Lung microvascular endothelial cell (primary cell): ENCODE results near the gene PLEKHA4. TPM values are rescaled to one million over a fixed set of nuclear protein-coding genes. Genes with fewer than 3 reads are reported as not detected.
"Not testable (repeated sequence)": the region's sequence is repeated elsewhere in the genome, so short reads cannot be mapped to it uniquely, and the experiment has no call there.

Source experiments
- DNase-seq, 2 donors: peaks; one replicate each; pipeline versions ENCODE4 v3.0.0 to v3.0.0-alpha.2; 2010; ENCODE audit warnings: low read depth in 2 of 2
- total RNA-seq: library from RNA; depleted of rRNA; stranded (reverse); fragments of >200 nt; gene quantifications from 2 replicates; pipeline ENCODE4 v1.2.1, GENCODE V29; 2014

The PLEKHA4 gene
- total RNA-seq, 1 donor from 2014 or later: 7.1 TPM

- no peak for DNase-seq
Observed at GRCh38 chr19:48866692-48867091, 1.7 kb downstream of the PLEKHA4 start.

- DNase-seq: no peak
Observed at GRCh38 chr19:48862827-48863226, 5.6 kb downstream of the PLEKHA4 start.

GRCh38 chr19:48861313-48861712 lies 7.1 kb downstream of the PLEKHA4 start:
- DNase-seq: no peak

- DNase-seq: no peak
Observed at GRCh38 chr19:48859711-48860572, 8.5 kb downstream of the PLEKHA4 start.

- DNase-seq: no peak
Observed at GRCh38 chr19:48858984-48859710, 9.3 kb downstream of the PLEKHA4 start.

- no peak for DNase-seq
Observed at GRCh38 chr19:48856921-48857320, 11.5 kb downstream of the PLEKHA4 start.

GRCh38 chr19:48854103-48854502 lies 14.3 kb downstream of the PLEKHA4 start:
- no peak for DNase-seq

- DNase-seq: no peak
Observed at GRCh38 chr19:48853483-48853882, 14.9 kb downstream of the PLEKHA4 start.

- no peak for DNase-seq
Observed at GRCh38 chr19:48852292-48852691, 16.1 kb downstream of the PLEKHA4 start.

- DNase-seq: not testable (repeated sequence)
Observed at GRCh38 chr19:48846659-48847058, 21.8 kb downstream of the PLEKHA4 start.

- DNase-seq: no peak
Observed at GRCh38 chr19:48845384-48845783, 23.0 kb downstream of the PLEKHA4 start.

GRCh38 chr19:48844472-48844871 lies 23.9 kb downstream of the PLEKHA4 start:
- peak; percentile 46 to 62 for DNase-seq

- peak; percentile 51 to 73 for DNase-seq
Observed at GRCh38 chr19:48842789-48843162, 25.6 kb downstream of the PLEKHA4 start.

GRCh38 chr19:48841571-48841970 lies 26.8 kb downstream of the PLEKHA4 start:
- DNase-seq: no peak

- no peak for DNase-seq
Observed at GRCh38 chr19:48841047-48841446, 27.4 kb downstream of the PLEKHA4 start.

GRCh38 chr19:48837687-48838086 lies 30.7 kb downstream of the PLEKHA4 start:
- no peak for DNase-seq

GRCh38 chr19:48837051-48837524 lies 31.3 kb downstream of the PLEKHA4 start:
- peak in 1 of 2 donors; percentile 76 for DNase-seq

GRCh38 chr19:48836089-48837017 lies 32.1 kb downstream of the PLEKHA4 start, which contains the start of gene HSD17B14:
Gene HSD17B14, minus strand, starts transcription at chr19:48836491. Its CDS starts 80 bp downstream, at chr19:48836411.
- peak; percentile 24 to 43 for DNase-seq

- peak; percentile 83 to 90 for DNase-seq
Observed at GRCh38 chr19:48835734-48836088, 32.7 kb downstream of the PLEKHA4 start.

GRCh38 chr19:48833977-48834376 lies 34.4 kb downstream of the PLEKHA4 start:
- DNase-seq: no peak

- no peak for DNase-seq
Observed at GRCh38 chr19:48833049-48833448, 35.4 kb downstream of the PLEKHA4 start.
